Ascending aorta (tissue), 2 donors: ENCODE results near the gene PYGM. TPM values are rescaled to one million over a fixed set of nuclear protein-coding genes. Genes with fewer than 3 reads are reported as not detected.

Experiments
- DNase-seq, 2 donors: peaks; one replicate each; pipeline ENCODE4 v3.0.0-alpha.2; 2019; ENCODE audit warnings: low spot score in 2 of 2
- H3K27ac ChIP-seq, 2 donors: fragments of 200-600 bp; sonication (generic); one replicate each; pipeline ENCODE4 v1.5.1; 2016 to 2017; ENCODE audit warnings: mild to moderate bottlenecking in 1 of 2
- H3K27me3 ChIP-seq: fragments of 200-600 bp; sonication (generic); one replicate; pipeline ENCODE4 v1.5.1; 2017
- H3K36me3 ChIP-seq, 2 donors: fragments of 200-600 bp; sonication (generic); one replicate each; pipeline ENCODE4 v1.5.1; 2016
- H3K4me1 ChIP-seq, 2 donors: fragments of 200-600 bp; sonication (generic); one replicate each; pipeline ENCODE4 v1.5.1; 2016 to 2017; ENCODE audit warnings: mild to moderate bottlenecking in 1 of 2
- H3K4me3 ChIP-seq, 2 donors: fragments of 200-600 bp; sonication (generic); one replicate each; pipeline ENCODE4 v1.5.1; 2016 to 2017; ENCODE audit warnings: mild to moderate bottlenecking in 1 of 2
- H3K9me3 ChIP-seq, 2 donors: fragments of 200-600 bp; sonication (generic); one replicate each; pipeline ENCODE4 v1.5.1; 2016
- CTCF ChIP-seq, 3 experiments: fragments of 200-600 bp in 2 of 3; fragments of 450-650 bp in 1 of 3; sonication (generic) in 2 of 3; IDR thresholded peaks; one replicate each; pipeline ENCODE4 v1.5.1; 2016 to 2019; ENCODE audit warnings: antibody characterized with exemption in 3 of 3, mild to moderate bottlenecking in 1 of 3, moderate library complexity in 1 of 3
- intact Hi-C: fragments of 100-400 bp; cut with DNase I; formaldehyde crosslinking; loops from one replicate; pipeline ENCODE4 v1.15.1; 2023
- total RNA-seq: library from RNA; depleted of rRNA; stranded (reverse); fragments of >200 nt; gene quantifications from one replicate; pipeline ENCODE4 v1.1.0, GENCODE V29; 2016

The PYGM gene
- total RNA-seq, 1 donor from 2014 or later: 13.9 TPM

GRCh38 chr11:64800303-64801157, 40.8 kb upstream of the PYGM start:
- H3K27ac ChIP-seq: no peak overlapping the region
- H3K9me3 ChIP-seq: no peaks in the 10 kb centered on the region

GRCh38 chr11:64799623-64800302, 40.0 kb upstream of the PYGM start:
- H3K27ac ChIP-seq: no peak overlapping the region
- no peak for DNase-seq
- intact Hi-C loops: loop anchor here (10.0 kb wide), 1 partner anchor 285 kb away; the partner anchor contains the start of genes CDCA5 and ZFPL1

More at GRCh38 chr11:64800303-64801157, 40.8 kb upstream of the PYGM start:
- Histone ChIP-seq H3K4me1 (peaks cover 8 to 18% of the 10 kb centered on the region in 2 donors), H3K4me3 (no peak overlapping the region), H3K27me3 (no peaks in the 10 kb centered on the region), H3K36me3 (peaks cover 11 to 24% of the 10 kb centered on the region in 2 donors)
- TF ChIP-seq CTCF (IDR thresholded peaks at IDR 0.05): no peak
- DNase-seq: no peak
- intact Hi-C loops: loop anchor here (10.0 kb wide), 1 partner anchor 284 kb away; the partner anchor contains the start of genes CDCA5 and ZFPL1

GRCh38 chr11:64799256-64799622, 39.5 kb upstream of the PYGM start:
- no peaks in the 10 kb centered on the region for H3K9me3 ChIP-seq
- no peak overlapping the region for H3K4me3 ChIP-seq
- intact Hi-C loops: no loop called here
- H3K27me3 ChIP-seq: no peaks in the 10 kb centered on the region
- H3K27ac ChIP-seq: no peak overlapping the region
- no peak for TF ChIP-seq CTCF (IDR thresholded peaks at IDR 0.05)
- H3K4me1 ChIP-seq: peaks cover 8 to 12% of the 10 kb centered on the region in 2 donors
- DNase-seq: no peak
- peaks cover 11 to 13% of the 10 kb centered on the region in 2 donors for H3K36me3 ChIP-seq

More at GRCh38 chr11:64799623-64800302, 40.0 kb upstream of the PYGM start:
- H3K36me3 ChIP-seq: peaks cover 11 to 17% of the 10 kb centered on the region in 2 donors
- H3K4me3 ChIP-seq: no peak overlapping the region
- H3K27me3 ChIP-seq: no peaks in the 10 kb centered on the region
- no peak for TF ChIP-seq CTCF (IDR thresholded peaks at IDR 0.05)
- H3K9me3 ChIP-seq: no peaks in the 10 kb centered on the region
- H3K4me1 ChIP-seq: peaks cover 8 to 17% of the 10 kb centered on the region in 2 donors

GRCh38 chr11:64796757-64797541, 37.2 kb upstream of the PYGM start:
- Histone ChIP-seq H3K4me1 (no peaks in the 10 kb centered on the region), H3K9me3 (no peaks in the 10 kb centered on the region), H3K4me3 (no peak overlapping the region), H3K36me3 (peaks cover 11 to 17% of the 10 kb centered on the region in 2 donors), H3K27me3 (no peaks in the 10 kb centered on the region), H3K27ac (no peak overlapping the region)
- DNase-seq: no peak
- intact Hi-C loops: no loop called here
- no peak for TF ChIP-seq CTCF (IDR thresholded peaks at IDR 0.05)

GRCh38 chr11:64796047-64796756, 36.4 kb upstream of the PYGM start:
- no peaks in the 10 kb centered on the region for H3K4me1 ChIP-seq
- H3K36me3 ChIP-seq: peaks cover 14 to 17% of the 10 kb centered on the region in 2 donors
- DNase-seq: no peak
- H3K27me3 ChIP-seq: no peaks in the 10 kb centered on the region
- intact Hi-C loops: no loop called here
- no peak overlapping the region for H3K4me3 ChIP-seq
- H3K9me3 ChIP-seq: no peaks in the 10 kb centered on the region
- H3K27ac ChIP-seq: no peak overlapping the region
- TF ChIP-seq CTCF (IDR thresholded peaks at IDR 0.05): no peak
